Endothelial cell of umbilical vein (primary cell): ENCODE results near the gene ELL2.

Experiments
- EZH2 ChIP-seq: IDR thresholded peaks from 2 replicates; pipeline ENCODE4 v1.6.1; 2012; ENCODE audit warnings: borderline replicate concordance, low read depth, mild to moderate bottlenecking, moderate library complexity, low read length, inconsistent platforms; ENCODE audit not compliant: severe bottlenecking
- FOS ChIP-seq: IDR thresholded peaks from 2 replicates; pipeline ENCODE4 v1.6.1; 2011; ENCODE audit warnings: mild to moderate bottlenecking, low read length, moderate library complexity, borderline replicate concordance; ENCODE audit not compliant: insufficient read depth
- GATA2 ChIP-seq: IDR thresholded peaks from 2 replicates; pipeline ENCODE4 v1.7.0; 2011; ENCODE audit warnings: low read depth, mild to moderate bottlenecking, moderate library complexity, mixed read lengths, low read length; ENCODE audit not compliant: insufficient read length, insufficient read depth
- JUN ChIP-seq: IDR thresholded peaks from 2 replicates; pipeline ENCODE4 v1.6.1; 2011; ENCODE audit warnings: borderline replicate concordance, low read depth; ENCODE audit not compliant: insufficient read length, insufficient read depth
- MYC ChIP-seq: IDR thresholded peaks from one replicate; pipeline ENCODE4 v1.6.1; 2011; ENCODE audit warnings: mild to moderate bottlenecking, low read depth, low read length
- POLR2A ChIP-seq: IDR thresholded peaks from 2 replicates; pipeline ENCODE4 v1.6.1; 2012; ENCODE audit warnings: low read depth, mild to moderate bottlenecking, control low read depth, low read length
- POLR2AphosphoS5 ChIP-seq: IDR thresholded peaks from 2 replicates; pipeline ENCODE4 v1.6.1; 2012; ENCODE audit warnings: low read depth, mild to moderate bottlenecking, control low read depth, low read length, moderate library complexity; ENCODE audit not compliant: insufficient read depth
- TF ChIP-seq, protein P1 (sequence below), 2 donors: IDR thresholded peaks; 1 replicate in 1 of 2; 2 replicates in 1 of 2; pipeline ENCODE4 v1.5.1; 2011; ENCODE audit warnings: low read length in 2 of 2, mild to moderate bottlenecking in 2 of 2, moderate library complexity in 2 of 2, control low read depth in 1 of 2, inconsistent platforms in 1 of 2, low read depth in 1 of 2; ENCODE audit not compliant: insufficient read depth in 1 of 2; ENCODE audit errors: extremely low read depth in 1 of 2
- TF ChIP-seq, protein P2 (sequence below): IDR thresholded peaks from 2 replicates; pipeline ENCODE4 v1.6.1; 2011; ENCODE audit not compliant: insufficient read depth, insufficient read length

- TF ChIP-seq, protein P1, sequence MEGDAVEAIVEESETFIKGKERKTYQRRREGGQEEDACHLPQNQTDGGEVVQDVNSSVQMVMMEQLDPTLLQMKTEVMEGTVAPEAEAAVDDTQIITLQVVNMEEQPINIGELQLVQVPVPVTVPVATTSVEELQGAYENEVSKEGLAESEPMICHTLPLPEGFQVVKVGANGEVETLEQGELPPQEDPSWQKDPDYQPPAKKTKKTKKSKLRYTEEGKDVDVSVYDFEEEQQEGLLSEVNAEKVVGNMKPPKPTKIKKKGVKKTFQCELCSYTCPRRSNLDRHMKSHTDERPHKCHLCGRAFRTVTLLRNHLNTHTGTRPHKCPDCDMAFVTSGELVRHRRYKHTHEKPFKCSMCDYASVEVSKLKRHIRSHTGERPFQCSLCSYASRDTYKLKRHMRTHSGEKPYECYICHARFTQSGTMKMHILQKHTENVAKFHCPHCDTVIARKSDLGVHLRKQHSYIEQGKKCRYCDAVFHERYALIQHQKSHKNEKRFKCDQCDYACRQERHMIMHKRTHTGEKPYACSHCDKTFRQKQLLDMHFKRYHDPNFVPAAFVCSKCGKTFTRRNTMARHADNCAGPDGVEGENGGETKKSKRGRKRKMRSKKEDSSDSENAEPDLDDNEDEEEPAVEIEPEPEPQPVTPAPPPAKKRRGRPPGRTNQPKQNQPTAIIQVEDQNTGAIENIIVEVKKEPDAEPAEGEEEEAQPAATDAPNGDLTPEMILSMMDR (IDR thresholded peaks at IDR 0.05; ENCODE audit: extremely low read depth in 1 of 2, insufficient read depth in 1 of 2, low read depth in 1 of 2, low read length in 2 of 2): no peak
- TF ChIP-seq POLR2A: no peak
- TF ChIP-seq EZH2: no peak
- no peak for TF ChIP-seq POLR2AphosphoS5
- no peak for TF ChIP-seq FOS
- TF ChIP-seq MYC: no peak
- TF ChIP-seq JUN: no peak
- TF ChIP-seq, protein P2, sequence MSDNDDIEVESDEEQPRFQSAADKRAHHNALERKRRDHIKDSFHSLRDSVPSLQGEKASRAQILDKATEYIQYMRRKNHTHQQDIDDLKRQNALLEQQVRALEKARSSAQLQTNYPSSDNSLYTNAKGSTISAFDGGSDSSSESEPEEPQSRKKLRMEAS: no peak
- TF ChIP-seq GATA2: no peak
Observed at GRCh38 chr5:95881833-95882232, 79.8 kb downstream of the ELL2 start.
